HG03060 (cell line): Measurements from ENCODE around the gene UTF1.
"Not testable (repeated sequence)": the region's sequence is repeated elsewhere in the genome, so short reads cannot be mapped to it uniquely, and the experiment has no call there.

Experiments
- ATAC-seq: cut with Tn5 transposase; IDR thresholded peaks from one replicate; pipeline ENCODE4 v1.9.1; 2021; ENCODE audit warnings: low read depth, moderate number of reproducible peaks; ENCODE audit not compliant: unreplicated experiment

Gene UTF1

DNA sequence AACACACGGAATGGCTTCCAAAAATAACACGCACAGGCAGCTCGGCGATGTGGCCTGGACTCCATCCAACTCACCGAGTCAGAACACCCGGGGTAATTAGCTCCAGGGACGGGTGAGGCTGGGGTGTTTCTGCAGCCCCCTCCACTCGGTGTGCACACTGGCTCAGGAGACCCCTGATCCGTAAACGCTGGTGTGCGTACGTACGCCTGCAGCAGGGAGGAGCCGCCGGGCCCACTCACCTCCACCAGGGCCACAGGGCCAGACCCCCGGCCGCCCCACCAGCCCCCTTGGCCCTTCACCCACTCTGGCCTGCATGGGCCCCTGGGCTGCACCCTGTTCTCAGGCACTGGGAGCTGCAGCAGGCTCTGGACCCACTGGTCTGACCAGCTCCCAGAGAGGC is 22.4 kb upstream of the UTF1 start:
- ATAC-seq: no peak

DNA sequence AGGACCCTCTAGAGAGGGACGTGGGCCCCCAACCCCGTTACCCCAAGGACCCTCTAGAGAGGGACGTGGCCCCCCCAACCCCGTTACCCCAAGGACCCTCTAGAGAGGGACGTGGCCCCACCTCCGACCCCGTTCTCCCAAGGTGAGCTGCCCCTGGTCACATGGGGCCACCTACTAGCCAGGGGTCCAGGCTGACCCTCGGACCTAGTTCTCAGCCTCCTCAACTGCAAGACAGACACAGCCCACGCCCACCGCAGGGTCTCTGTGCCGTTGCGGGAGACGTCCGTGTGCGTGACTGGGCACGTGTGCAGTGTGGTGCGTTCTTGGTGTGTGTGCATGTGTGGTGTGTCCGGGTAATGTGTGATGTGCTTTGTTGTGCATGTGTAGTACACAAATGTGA is 21.6 kb upstream of the UTF1 start:
- ATAC-seq: no peak

DNA sequence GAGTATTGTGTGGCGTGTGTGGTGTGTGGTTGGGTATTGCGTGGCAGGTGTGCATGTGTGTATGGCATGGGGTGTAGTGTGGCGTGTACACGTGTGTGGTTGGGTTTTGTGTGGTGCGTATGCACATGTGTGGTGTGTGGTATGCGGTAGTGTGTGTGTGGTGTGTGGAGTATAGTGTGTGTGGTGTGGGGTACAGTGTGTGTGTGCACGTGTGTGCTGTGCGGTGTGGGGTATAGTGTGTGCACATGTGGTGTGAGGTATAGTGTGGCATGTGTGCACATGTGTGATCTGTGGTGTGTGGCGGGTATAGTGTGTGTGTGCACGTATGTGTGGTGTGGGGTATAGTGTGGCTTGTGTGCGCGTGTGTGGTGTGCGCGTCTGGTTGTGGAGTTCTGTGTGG is 20.9 kb upstream of the UTF1 start:
- ATAC-seq: no peak

DNA sequence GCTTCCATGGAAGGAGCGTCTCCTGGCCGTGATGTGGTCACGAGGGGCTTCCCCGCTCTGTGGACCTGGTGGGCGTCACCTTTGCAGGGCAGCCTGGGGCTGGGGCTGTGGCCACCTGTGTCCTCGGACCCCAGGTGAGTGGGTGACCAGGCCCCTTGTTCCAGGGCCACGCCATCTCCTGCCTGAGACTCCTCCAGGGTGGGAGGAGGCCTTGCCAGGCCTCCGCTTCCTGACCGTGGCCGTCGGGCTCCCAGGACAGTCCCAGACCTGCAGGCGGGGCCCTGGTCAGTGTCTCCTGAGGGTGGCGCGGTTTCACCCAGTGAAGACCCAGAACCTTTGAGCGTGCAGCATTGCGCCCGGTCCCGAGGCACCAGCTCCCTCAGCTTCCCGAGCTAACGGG is 20.4 kb upstream of the UTF1 start:
- no peak for ATAC-seq

DNA sequence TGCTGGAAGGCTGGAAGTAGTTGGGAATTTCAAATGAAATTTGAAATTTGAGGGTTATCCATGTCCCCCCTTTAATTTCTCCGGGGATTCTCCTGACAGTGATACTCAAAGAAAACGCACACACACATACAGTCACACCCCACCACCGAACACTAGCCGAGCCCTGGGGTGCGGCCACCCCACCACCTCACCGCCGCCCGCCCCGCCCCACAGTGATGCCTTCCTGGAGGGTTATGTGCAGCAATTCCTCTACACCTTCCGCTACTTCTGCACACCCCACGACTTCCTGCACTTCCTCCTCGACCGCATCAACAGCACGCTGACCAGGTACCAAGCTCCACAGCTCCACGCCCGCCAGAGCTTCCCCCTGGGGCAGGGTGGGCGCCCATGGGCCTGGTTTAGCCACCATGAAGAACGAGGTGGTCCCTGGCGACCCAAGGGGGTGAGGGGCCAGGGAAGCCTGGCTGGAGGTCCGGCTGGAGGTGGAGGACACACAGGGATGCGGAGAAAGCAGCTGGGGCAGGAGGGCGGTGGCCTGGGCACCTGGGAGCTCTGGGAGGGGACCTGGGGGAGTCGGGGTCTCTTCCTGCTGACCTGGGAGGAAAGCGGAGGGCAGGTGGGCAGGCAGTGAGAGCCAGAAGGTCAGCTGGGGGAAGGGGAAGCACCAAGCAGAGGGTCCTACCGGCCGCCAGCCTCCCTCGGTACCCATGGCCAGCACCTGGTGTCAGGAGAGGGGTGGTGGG is 19.4 kb upstream of the UTF1 start:
- ATAC-seq: no peak

DNA sequence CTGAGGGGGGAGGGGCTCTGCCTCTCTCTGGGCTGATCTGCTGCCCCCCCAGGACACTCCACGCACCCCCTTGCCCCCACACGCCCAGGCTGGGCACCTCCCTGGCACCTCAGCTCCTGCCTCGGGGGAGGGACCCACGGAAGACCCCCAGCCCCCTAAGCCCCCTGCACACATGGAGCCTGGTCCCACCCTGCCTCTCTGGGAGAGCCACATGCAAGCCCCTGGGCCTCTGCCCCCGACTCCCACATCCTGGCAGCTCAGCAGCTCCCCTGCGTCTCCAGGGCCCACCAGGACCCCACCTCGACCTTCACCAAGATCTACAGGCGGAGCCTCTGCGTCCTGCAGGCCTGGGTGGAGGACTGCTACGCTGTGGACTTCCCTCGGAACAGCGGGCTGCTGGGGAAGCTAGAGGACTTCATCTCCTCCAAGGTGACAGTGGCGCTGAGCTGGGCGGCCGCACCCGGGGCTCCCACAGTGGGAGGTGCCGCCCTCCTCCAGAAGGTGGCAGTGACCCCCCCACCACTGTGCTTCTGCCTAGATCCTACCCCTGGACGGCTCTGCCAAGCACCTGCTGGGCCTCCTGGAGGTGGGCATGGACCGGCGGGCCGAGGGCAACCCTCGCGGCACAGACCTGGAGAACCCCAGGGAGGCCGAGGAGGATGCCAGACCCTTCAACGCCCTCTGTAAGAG is 18.7 kb upstream of the UTF1 start:
- ATAC-seq: no peak

DNA sequence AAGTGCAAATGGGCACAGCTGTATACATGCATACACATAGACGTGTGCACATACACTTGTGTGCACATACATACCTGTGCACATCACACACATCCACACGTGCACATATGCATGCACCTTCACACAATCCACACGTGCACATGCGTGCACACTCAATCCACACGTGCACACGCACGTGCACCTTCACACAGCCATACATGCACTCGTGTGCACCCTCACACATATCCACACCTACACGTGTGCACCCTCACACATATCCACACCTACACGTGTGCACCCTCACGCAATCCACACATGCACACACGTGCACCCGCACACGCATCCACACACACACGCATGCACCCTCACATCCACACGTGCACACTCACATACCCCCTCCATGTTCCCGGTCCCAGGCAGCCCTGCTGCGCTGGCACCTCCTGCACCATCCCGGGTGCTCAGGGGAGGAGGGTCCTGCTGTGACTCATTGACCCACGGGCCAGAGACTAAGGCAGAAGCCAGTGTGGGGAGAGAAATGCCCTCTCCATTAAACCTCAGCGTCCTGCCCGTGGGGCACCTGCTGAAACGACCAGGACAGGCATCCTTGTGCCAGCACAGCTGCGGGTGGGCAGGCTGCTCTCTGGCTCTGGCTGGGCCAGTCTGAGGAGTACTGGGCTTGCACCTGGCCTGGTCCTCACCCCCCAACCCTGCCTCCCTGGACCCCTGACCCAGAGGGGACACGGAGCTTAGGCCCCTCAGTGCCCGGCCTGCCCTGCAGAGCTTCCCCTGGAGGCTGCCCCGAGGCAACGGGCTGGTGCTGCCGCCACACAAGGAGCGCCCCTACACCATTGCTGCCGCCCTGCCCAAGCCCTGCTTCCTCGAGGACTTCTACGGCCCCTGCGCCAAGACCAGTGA is 17.8 kb upstream of the UTF1 start:
- no peak for ATAC-seq

DNA sequence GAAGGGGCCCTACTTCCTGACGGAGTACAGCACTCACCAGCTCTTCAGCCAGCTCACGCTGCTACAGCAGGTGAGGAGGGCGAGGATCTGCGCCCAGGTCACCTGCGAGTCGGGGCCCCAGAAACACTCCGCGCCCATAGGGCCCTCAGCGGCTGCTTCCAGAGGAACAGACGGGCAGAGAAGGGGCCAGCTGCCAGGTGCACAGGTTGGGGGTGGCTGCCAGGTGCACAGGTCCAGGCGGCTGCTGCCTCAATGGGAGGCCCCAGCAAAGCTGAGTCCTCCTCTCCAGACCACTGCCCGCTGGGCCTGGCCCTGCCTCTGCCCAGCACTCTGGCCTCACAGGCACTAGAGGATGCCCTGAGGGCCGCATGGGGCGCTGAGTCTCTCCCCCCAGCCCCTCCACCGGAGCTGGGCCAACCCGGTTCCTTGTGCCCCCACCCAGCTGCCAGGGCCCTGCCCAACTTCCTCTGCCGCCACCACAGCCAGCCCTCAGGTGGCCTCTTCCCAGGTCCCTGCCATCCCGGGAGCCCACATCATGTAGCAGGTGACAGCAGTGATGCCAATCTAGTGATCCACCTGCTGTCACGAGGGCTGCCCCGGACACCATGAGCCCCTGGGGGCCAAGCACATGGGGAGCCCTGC is 17.0 kb upstream of the UTF1 start:
- no peak for ATAC-seq

DNA sequence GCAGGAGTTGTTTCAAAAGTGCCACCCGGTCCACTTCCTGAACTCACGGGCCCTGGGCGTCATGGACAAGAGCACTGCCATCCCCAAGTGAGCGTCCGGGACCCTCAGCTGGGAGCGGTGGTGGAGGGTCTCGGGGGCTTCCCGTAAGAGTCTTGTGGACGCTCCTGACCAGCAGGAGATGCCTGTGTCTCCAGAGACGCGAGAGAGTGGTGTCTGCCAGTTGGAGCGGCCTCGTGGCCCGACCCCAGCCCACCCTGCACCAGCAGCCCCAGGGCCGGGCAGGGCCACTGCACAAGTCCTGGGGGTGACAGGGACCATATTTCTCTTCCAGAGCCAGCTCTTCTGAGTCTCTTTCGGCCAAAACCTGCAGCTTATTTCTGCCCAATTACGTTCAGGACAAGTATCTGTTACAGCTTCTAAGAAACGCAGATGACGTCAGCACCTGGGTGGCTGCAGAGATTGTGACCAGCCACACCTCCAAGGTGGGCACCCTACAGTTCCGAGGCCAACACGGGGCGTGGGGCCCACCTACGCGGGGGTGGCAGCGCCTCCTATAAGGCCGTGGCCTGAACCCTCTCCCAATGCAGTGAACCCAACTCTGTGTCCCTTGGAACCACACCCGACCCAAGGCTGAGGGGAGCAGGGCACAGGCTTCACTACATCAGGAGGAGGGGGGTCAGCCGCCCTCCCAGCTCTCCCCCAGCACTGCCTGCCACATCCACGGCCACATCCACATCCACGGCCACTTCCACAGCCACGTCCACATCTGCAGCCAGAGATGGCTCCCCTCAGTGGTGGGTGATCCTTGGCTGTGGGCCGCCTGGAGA is 16.2 kb upstream of the UTF1 start:
- ATAC-seq: no peak

DNA sequence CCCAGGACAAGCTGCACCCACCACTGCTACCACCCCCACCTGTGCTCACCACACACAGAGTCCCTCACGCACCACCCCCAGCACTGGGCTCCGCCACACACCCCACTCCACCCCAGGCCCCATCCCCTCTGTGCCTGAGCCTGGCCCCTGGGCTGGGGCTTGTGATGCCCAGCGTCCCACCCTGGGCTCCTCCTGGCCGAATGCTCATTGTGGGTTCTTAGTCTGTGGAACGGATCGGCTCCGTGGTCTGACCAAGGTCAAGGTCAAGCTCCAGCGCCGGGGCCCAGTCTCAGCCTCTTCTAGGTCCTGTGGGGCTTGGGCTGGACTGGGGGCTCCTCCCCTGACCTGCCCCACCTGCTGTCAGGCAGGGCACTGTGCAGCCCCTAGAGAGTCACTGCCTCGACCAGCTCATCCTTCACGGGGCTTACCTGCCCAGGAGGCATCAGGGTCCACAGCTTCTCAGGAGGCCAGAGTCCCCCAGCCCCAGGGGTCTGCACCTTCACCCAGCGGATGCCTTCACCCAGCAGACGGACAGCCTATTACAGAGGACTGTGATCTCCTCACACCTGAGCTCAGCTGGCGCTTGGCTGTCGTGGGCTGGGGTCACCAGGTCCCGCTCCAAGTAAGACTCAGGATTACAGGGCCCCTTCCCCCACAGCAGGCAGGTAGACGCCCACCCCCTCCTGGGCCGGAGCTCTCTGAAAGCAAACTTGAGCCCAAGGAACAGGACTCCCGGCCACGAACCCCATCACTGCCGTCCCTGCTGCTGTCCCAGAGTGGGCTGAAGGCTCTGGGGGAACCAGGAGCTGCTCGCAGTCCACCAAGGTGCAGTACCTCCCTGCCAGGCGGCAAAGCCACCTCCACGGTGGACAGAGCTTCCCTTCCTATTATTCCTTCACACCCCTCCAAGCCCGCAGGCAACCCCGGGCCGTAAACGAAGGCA is 15.3 kb upstream of the UTF1 start:
- ATAC-seq: no peak

DNA sequence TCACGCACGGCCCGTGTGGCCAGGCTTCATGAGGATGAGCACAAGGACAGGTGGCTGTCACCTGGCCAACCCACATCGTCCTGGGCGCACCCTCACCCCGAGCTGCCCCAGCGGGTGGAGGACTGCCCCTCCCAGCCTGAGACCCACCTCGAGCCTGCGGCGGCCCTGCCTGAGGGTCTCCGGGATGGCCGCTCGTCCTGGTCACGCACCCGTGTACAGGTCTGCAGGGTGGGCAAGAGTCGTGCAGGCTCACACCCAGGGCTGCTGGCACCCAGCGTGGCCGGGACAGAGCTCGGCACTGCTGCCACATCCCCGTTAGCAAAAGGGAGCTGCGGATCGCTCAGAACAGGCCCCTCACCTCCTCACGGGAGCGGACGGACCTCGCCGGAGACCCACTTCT is 14.4 kb upstream of the UTF1 start:
- no peak for ATAC-seq

DNA sequence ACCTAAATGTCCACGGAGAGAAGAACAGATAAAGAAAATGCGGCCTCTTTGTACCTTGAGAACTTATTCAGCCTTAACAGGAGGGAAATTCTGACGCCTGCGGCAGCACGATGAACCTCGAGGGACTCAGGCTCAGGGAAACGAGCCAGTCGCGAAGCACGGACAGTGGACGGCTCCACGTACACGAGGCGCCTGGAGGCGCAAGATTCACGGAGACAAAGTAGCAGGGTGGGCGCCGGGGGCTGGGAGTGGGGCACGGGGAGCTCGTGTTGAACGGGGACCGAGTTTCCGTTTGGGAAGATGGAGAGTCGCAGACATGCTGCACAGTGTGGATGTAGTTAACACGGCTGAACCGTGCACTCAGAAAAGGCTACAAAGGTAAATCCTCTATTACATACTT is 13.2 kb upstream of the UTF1 start:
- no peak for ATAC-seq

DNA sequence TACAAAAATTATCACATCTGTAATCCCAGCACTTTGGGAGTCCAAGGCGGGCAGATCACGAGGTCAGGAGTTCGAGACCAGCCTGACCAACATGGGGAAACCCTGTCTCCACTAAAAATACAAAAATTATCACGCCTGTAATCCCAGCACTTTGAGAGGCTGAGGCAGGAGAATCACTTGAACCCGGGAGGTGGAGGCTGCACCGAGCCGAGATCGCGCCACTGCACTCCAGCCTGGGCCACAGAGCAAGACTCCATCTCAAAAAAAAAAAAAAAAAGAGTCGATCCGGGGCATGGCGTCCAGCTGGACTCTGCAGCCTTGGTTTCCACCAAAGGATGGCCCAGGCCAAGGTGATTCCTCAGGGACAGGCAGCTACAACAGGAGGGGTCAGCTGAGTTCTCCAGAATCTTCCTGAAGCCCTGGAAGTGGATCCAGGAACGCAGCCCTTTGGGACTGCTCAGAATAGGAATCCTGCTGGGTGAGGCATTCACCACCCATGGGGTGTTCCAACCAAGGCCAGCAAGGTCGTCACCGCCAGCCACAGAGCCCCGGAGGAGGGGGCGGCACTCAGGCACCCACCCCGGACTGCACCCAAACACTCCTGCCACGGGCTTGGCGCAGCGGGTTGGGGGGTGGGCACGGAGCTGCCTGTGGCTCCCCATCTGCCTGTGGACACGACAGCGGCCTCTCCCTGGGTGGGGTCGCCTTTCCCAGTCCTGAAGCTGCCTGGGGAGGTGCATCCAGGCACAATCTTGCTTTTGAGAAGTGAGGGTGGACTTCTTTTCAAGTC is 12.0 kb upstream of the UTF1 start:
- no peak for ATAC-seq

DNA sequence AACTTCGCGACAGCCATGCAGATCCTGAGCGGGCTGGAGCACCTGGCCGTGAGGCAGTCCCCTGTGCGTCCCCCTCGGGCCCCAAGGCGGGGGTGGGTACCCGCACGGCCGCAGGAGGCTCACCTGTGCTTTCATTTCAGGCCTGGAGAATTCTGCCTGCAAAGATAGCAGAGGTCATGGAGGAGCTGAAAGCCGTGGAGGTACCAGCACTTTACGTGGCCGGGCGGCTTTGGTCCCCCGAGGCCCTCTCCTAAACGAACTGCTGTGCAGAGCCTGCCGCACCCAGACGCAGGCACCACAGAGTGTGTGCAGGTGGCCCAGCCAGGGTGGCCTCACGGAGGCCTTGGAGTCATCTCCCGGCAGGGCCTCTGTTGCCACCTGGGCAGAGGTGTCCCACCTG is 11.1 kb upstream of the UTF1 start:
- no peak for ATAC-seq

DNA sequence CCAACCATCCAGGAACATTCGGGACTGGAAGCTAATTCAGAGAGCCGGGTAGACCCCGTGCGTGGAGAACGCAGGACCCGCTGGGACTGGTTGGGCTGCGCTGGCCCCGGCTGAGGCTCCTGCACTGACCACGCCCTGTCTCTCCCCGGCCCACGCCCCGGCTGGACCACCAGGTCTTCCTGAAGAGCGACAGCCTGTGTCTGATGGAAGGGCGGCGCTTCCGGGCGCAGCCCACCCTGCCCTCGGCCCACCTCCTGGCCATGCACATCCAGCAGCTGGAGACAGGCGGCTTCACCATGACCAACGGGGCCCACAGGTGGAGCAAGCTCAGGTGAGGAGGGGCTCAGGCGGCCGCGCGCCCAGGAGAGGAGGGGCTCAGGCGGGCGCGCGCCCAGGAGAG is 10.2 kb upstream of the UTF1 start:
- ATAC-seq: no peak

DNA sequence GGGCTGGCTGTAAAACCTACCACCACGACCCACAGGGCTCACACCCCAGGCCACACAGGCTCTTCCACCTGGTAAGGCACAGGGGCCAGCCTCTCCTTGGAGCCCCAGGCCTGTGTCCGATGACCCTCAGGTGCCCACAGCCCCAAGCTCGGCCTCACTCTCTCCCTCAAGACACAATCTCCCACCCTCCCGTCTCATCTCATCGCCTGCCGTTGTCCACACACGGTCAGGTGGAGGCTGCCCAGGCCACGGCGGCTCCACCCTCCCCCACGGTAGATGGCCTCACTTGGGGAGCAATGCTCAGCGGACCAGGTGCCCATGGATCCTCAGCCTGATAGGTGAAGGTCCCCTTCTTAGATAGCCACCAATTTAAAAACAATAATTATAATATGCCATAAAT is 8.7 kb upstream of the UTF1 start:
- no peak for ATAC-seq

DNA sequence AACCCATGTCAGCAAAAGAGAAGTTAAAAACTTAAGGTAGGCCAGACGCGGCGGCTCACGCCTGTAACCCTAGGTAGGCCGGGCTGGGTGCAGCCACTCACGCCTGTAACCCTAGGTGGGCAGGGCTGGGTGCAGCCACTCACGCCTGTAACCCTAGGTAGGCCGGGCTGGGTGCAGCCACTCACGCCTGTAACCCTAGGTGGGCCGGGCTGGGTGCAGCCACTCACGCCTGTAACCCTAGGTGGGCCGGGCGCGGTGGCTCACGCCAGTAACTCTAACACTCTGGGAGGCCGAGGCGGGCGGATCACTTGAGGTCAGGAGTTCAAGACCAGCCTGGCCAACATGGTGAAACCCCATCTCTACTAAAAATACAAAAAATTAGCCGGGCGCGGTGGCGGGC is 8.3 kb upstream of the UTF1 start:
- not testable (repeated sequence) for ATAC-seq

DNA sequence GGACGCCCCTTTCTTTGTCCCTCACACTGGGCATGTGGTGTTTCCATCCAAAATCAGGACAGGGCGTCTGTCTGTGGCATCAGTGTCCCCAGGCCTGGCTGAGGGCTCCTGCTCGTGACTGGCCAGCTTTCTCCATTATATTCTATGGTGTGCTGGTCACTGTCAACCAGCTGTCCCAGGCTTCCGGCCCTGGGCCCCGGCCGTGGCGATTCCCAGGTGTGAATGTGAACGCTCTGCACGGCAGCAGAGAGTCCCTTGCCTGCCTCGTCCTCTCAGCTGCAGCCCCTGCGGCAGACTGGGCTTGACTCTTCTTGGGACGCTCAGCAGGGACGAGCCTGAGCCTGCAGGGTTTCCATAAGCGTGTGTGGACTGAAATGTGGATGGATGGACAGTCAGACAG is 5.9 kb upstream of the UTF1 start:
- no peak for ATAC-seq
